ENCODE results near the gene TLCD3A. TPM values are rescaled to one million over a fixed set of nuclear protein-coding genes. Genes with fewer than 3 reads are reported as not detected.
A peak's percentile ranks its signal among the peaks of the same experiment; 100 is the strongest.
"Not testable (repeated sequence)": the region's sequence is repeated elsewhere in the genome, so short reads cannot be mapped to it uniquely, and the experiment has no call there.

Gene TLCD3A
- total and polyA plus RNA-seq, 9 of the 15 experiments (the other 6 are each of a cell fraction or from before 2014, with no cell fraction given), result 1.3 to 13.5 (median 7.3) TPM

- BruUV-seq (replicated peaks); H3K79me2 ChIP-seq (ENCODE audit: control insufficient read depth, insufficient read depth, low read length); H3K9me3 ChIP-seq (replicated peaks; ENCODE audit: control insufficient read depth, insufficient read depth, low read depth, low read length); H3K9ac ChIP-seq (ENCODE audit: insufficient read depth in 1 of 2, low read depth in 2 of 2, low read length in 2 of 2); H4K20me1 ChIP-seq (replicated peaks; ENCODE audit: control insufficient read depth, insufficient read depth, low read length); H3K27me3 ChIP-seq (ENCODE audit: control insufficient read depth in 2 of 2, insufficient read depth in 2 of 2, low read length in 2 of 2); POLR2A ChIA-PET; H3K4me3 ChIP-seq; H3K9me1 ChIP-seq (ENCODE audit: control insufficient read depth, insufficient read depth, low read length); H3K4me1 ChIP-seq (replicated peaks in 1 of 2; ENCODE audit: control insufficient read depth in 2 of 2, insufficient read depth in 2 of 2, low read length in 2 of 2); FAIRE-seq; ATAC-seq; H2AFZ ChIP-seq (ENCODE audit: low read depth, low read length); H3K27ac ChIP-seq (ENCODE audit: extremely low read depth, low read depth, low read length); CTCF ChIA-PET (ENCODE audit: low intra/inter-chr PET ratio); H3K4me2 ChIP-seq (ENCODE audit: insufficient read depth, low read length); intact Hi-C loops (cut with micrococcal nuclease): not testable (repeated sequence)
- H3K36me3 ChIP-seq (ENCODE audit: control insufficient read depth, insufficient read depth, low read length), result peaks cover 58% of the 10 kb centered on the region; the same call in 2 of the 3 replicates
- in situ Hi-C loops (cut with MboI), result loop anchor here (5.0 kb wide), 2 partner anchors 197 to 267 kb away; no protein-coding TSS in a partner anchor
- DNase-seq (ENCODE audit: extremely low read depth in 1 of 4, low spot score in 3 of 4), result peak in 2 of 4 experiments; percentile 32 to 41
- TF ChIP-seq NFYB (IDR thresholded peaks at IDR 0.05; ENCODE audit: extremely low read depth, insufficient read length), result peak; percentile 20
- WGBS (ENCODE audit: insufficient coverage, low coverage, missing lambda C conversion rate), result 94% methylated on average over 8 of the region's 38 CpGs
These were observed 57.8 kb downstream of the TLCD3A start for GRCh38 chr17:789931-790873.

DNA sequence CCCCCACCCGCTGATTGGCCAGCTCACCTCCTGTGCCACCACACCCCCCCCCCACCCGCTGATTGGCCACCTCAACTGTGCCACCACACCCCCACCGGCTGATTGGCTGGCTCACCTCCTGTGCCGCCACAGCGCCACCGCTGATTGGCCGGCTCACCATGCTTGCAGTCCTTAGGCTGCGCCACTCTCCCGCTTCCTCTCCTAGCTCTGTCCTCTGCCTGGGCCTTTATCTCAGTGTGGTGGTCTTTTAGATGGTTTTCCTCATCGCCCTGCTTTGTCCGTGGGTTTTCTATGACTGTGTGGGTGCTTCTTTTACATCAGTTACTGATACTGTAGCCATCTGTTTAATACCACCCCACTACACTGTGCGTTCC is 58.5 kb downstream of the TLCD3A start:
- H3K36me3 ChIP-seq (ENCODE audit: control insufficient read depth, insufficient read depth, low read length), result peaks cover 56% of the 10 kb centered on the region; the same call in 2 of the 3 replicates
- intact Hi-C loops (cut with micrococcal nuclease); ATAC-seq; POLR2A ChIA-PET; H3K79me2 ChIP-seq (ENCODE audit: control insufficient read depth, insufficient read depth, low read length); H3K27me3 ChIP-seq (ENCODE audit: control insufficient read depth in 2 of 2, insufficient read depth in 2 of 2, low read length in 2 of 2); H3K9me3 ChIP-seq (replicated peaks; ENCODE audit: control insufficient read depth, insufficient read depth, low read depth, low read length); H3K4me2 ChIP-seq (ENCODE audit: insufficient read depth, low read length); H3K9me1 ChIP-seq (ENCODE audit: control insufficient read depth, insufficient read depth, low read length); BruUV-seq (replicated peaks); DNase-seq (ENCODE audit: extremely low read depth in 1 of 4, low spot score in 3 of 4); CTCF ChIA-PET (ENCODE audit: low intra/inter-chr PET ratio); H2AFZ ChIP-seq (ENCODE audit: low read depth, low read length); H3K4me3 ChIP-seq; H3K4me1 ChIP-seq (replicated peaks in 1 of 2; ENCODE audit: control insufficient read depth in 2 of 2, insufficient read depth in 2 of 2, low read length in 2 of 2); H3K9ac ChIP-seq (ENCODE audit: insufficient read depth in 1 of 2, low read depth in 2 of 2, low read length in 2 of 2); H3K27ac ChIP-seq (ENCODE audit: extremely low read depth, low read depth, low read length); H4K20me1 ChIP-seq (replicated peaks; ENCODE audit: control insufficient read depth, insufficient read depth, low read length); FAIRE-seq: not testable (repeated sequence)
- 97% methylated on average over 3 of the region's 12 CpGs for WGBS (ENCODE audit: insufficient coverage, low coverage, missing lambda C conversion rate)
- in situ Hi-C loops (cut with MboI), result loop anchor here (5.0 kb wide), 1 partner anchor 266 kb away; no protein-coding TSS in a partner anchor

Measured in K562 (cell line).